NCI-H345 treated with DMSO at 0.1 percent for 48 hours (cell line): ENCODE results near the gene UBC.
A peak's percentile ranks its signal among the peaks of the same experiment; 100 is the strongest.

Experiments used
- DNase-seq: peaks from one replicate; lab custom pipeline; 2025; ENCODE audit not compliant: unreplicated experiment; lab: John Stamatoyannopoulos, UW

UBC gene

GRCh38 chr12:124865728-124866127, 48.7 kb downstream of the UBC start:
- DNase-seq = no peak

- no peak for DNase-seq
Measured at GRCh38 chr12:124864326-124864752, 50.1 kb downstream of the UBC start.

GRCh38 chr12:124863416-124864325, 50.8 kb downstream of the UBC start, which contains the start of gene SCARB1:
SCARB1 (minus strand) TSS chr12:124863864; CDS start chr12:124863720, 144 bp downstream.
- DNase-seq = peak; percentile 42

- no peak for DNase-seq
Measured at GRCh38 chr12:124862768-124863415, 51.6 kb downstream of the UBC start.

GRCh38 chr12:124861898-124862676, 52.4 kb downstream of the UBC start:
- DNase-seq = no peak
